Right cardiac atrium (tissue), 5 donors: ENCODE data around the gene ACVR2A. TPM values are rescaled to one million over a fixed set of nuclear protein-coding genes. Genes with fewer than 3 reads are reported as not detected.
A peak's percentile ranks its signal among the peaks of the same experiment; 100 is the strongest.

Experiments used
- ATAC-seq, 2 donors: fragments of 200-7000 bp; cut with Tn5 transposase; one replicate each; pipeline versions ENCODE4 v1.8.0 to v1.9.1; 2020; ENCODE audit warnings: moderate library complexity in 2 of 2, mild to moderate bottlenecking in 1 of 2
- DNase-seq, 3 donors: peaks; one replicate each; pipeline ENCODE4 v3.0.0-alpha.2; 2020
- H3K27ac ChIP-seq: one replicate; pipeline ENCODE4 v1.5.1; 2013; ENCODE audit warnings: mild to moderate bottlenecking, low read length, control low read depth, moderate library complexity
- H3K27me3 ChIP-seq: one replicate; pipeline ENCODE4 v1.6.1; 2013; ENCODE audit not compliant: control insufficient read depth, insufficient read depth
- H3K4me1 ChIP-seq: one replicate; pipeline ENCODE4 v1.6.1; 2013; ENCODE audit warnings: low read length; ENCODE audit not compliant: control insufficient read depth, insufficient read depth
- H3K4me3 ChIP-seq: one replicate; pipeline ENCODE4 v1.5.1; 2013; ENCODE audit warnings: low read length, control low read depth
- H3K9me3 ChIP-seq: one replicate; pipeline ENCODE4 v1.6.1; 2013; ENCODE audit warnings: low read length; ENCODE audit not compliant: control insufficient read depth
- WGBS: extraction: QIAGEN DNeasy Blood & Tissue Kit; methylation state at CpG from one replicate; pipeline ENCODE4 v1.1.7; 2013; 5-methylcytosine and 5-hydroxymethylcytosine counted together
- intact Hi-C, 4 donors: fragments of 100-400 bp; cut with DNase I; formaldehyde crosslinking; loops; one replicate each; pipeline versions ENCODE4 v1.11.0 to v1.14.0; 2022 to 2023
- polyA plus RNA-seq: library from polyadenylated mRNA; stranded (reverse); fragments of 200-250 nt; gene quantifications from one replicate; pipeline ENCODE4 v1.2.3, GENCODE V29; 2013
- total RNA-seq, 4 donors: library from RNA; stranded (reverse); fragmentation: NEBNext Ultra II Directional; extraction: Animal tissue kit (Norgen Biotek cat#: 25700); gene quantifications; one replicate each; pipeline ENCODE4 v1.2.1, GENCODE V29; 2021
- donor health status: healthy with polysubstance abuse.
- donor health status: DM: no; HTN: yes; CAD: no.
- donor health status: DM: no; HTN: no; CAD: no.
- donor health status: DM: no; HTN: yes; CAD: no; lungs with severe emphysema.
- donor health status: DM: yes; HTN: yes; CAD: no.

Gene ACVR2A
- total and polyA plus RNA-seq, 5 donors, result 3.3 to 14.8 (median 13.7) TPM

- intact Hi-C loops, result no loop called here
- 87% methylated on average over 2 of the region's 2 CpGs for WGBS
- H3K9me3 ChIP-seq, result no peaks in the 10 kb centered on the region
- no peak overlapping the region for H3K4me3 ChIP-seq
- ATAC-seq, result no peak
- no peaks in the 10 kb centered on the region for H3K27me3 ChIP-seq
- no peak for DNase-seq
- H3K27ac ChIP-seq, result no peak overlapping the region
- H3K4me1 ChIP-seq, result peaks cover 2% of the 10 kb centered on the region
Measured at GRCh38 chr2:147886136-147886535, 41.3 kb downstream of the ACVR2A start.

- intact Hi-C loops, result no loop called here
- no peak for DNase-seq
- H3K27ac ChIP-seq, result no peak overlapping the region
- ATAC-seq, result no peak
- 56% methylated on average over 3 of the region's 3 CpGs for WGBS
- H3K9me3 ChIP-seq, result no peaks in the 10 kb centered on the region
- H3K27me3 ChIP-seq, result no peaks in the 10 kb centered on the region
- H3K4me1 ChIP-seq, result peaks cover 2% of the 10 kb centered on the region
- H3K4me3 ChIP-seq, result no peak overlapping the region
Measured at GRCh38 chr2:147888680-147889079, 43.9 kb downstream of the ACVR2A start.

- H3K9me3 ChIP-seq, result no peaks in the 10 kb centered on the region
- no peaks in the 10 kb centered on the region for H3K27me3 ChIP-seq
- no peak for ATAC-seq
- no peak overlapping the region for H3K27ac ChIP-seq
- no peak overlapping the region for H3K4me3 ChIP-seq
- intact Hi-C loops, result loop anchor here in 1 of 4 donors (10.0 kb wide), 1 partner anchor 1169 kb away; no protein-coding TSS in a partner anchor
- no peak for DNase-seq
- H3K4me1 ChIP-seq, result no peaks in the 10 kb centered on the region
- 91% methylated on average over 4 of the region's 4 CpGs for WGBS
Measured at GRCh38 chr2:147904051-147904450, 59.2 kb downstream of the ACVR2A start.

- no peak for ATAC-seq
- intact Hi-C loops, result loop anchor here in 1 of 4 donors (5.0 to 10.0 kb wide), 2 partner anchors 827 to 1174 kb away; no protein-coding TSS in a partner anchor
- Histone ChIP-seq H3K4me1 (no peaks in the 10 kb centered on the region), H3K4me3 (no peak overlapping the region), H3K27me3 (no peaks in the 10 kb centered on the region), H3K9me3 (no peaks in the 10 kb centered on the region), H3K27ac (no peak overlapping the region)
- 96% methylated on average over 2 of the region's 2 CpGs for WGBS
- no peak for DNase-seq
Measured at GRCh38 chr2:147909178-147909577, 64.3 kb downstream of the ACVR2A start.

GRCh38 chr2:147910990-147911473 is 66.2 kb downstream of the ACVR2A start:
- H3K9me3 ChIP-seq, result no peaks in the 10 kb centered on the region
- ATAC-seq (peak in 1 of 2 donors; percentile 39), DNase-seq (no peak)
- H3K27ac ChIP-seq, result no peak overlapping the region
- intact Hi-C loops, result loop anchor here in 2 of 4 donors (5.0 to 10.0 kb wide), 4 partner anchors 826 to 1176 kb away; no protein-coding TSS in a partner anchor
- H3K4me1 ChIP-seq, result no peaks in the 10 kb centered on the region
- no peaks in the 10 kb centered on the region for H3K27me3 ChIP-seq
- no peak overlapping the region for H3K4me3 ChIP-seq
- 0% methylated on average over 2 of the region's 2 CpGs for WGBS

GRCh38 chr2:147913701-147914480 is 69.1 kb downstream of the ACVR2A start:
- H3K4me3 ChIP-seq, result no peak overlapping the region
- no peaks in the 10 kb centered on the region for H3K4me1 ChIP-seq
- intact Hi-C loops, result loop anchor here in 2 of 4 donors (5.0 to 10.0 kb wide), 4 partner anchors 829 to 1179 kb away; no protein-coding TSS in a partner anchor
- ATAC-seq (no peak), DNase-seq (no peak)
- no peaks in the 10 kb centered on the region for H3K27me3 ChIP-seq
- H3K9me3 ChIP-seq, result no peaks in the 10 kb centered on the region
- no peak overlapping the region for H3K27ac ChIP-seq
- WGBS, result 27% methylated on average over 3 of the region's 3 CpGs

- no peak overlapping the region for H3K4me3 ChIP-seq
- intact Hi-C loops, result loop anchor here in 2 of 4 donors (10.0 kb wide), 3 partner anchors 831 to 1181 kb away; no protein-coding TSS in a partner anchor
Measured at GRCh38 chr2:147916067-147916466, 71.2 kb downstream of the ACVR2A start.

GRCh38 chr2:147916723-147917122 is 71.9 kb downstream of the ACVR2A start:
- no peak for ATAC-seq
- intact Hi-C loops, result loop anchor here in 2 of 4 donors (10.0 kb wide), 3 partner anchors 832 to 1182 kb away; no protein-coding TSS in a partner anchor
- Histone ChIP-seq H3K9me3 (no peaks in the 10 kb centered on the region), H3K27ac (no peak overlapping the region), H3K4me1 (no peaks in the 10 kb centered on the region), H3K4me3 (no peak overlapping the region), H3K27me3 (no peaks in the 10 kb centered on the region)
- DNase-seq, result no peak
- 85% methylated on average over 4 of the region's 4 CpGs for WGBS

More at GRCh38 chr2:147916067-147916466, 71.2 kb downstream of the ACVR2A start:
- Histone ChIP-seq H3K27ac (no peak overlapping the region), H3K9me3 (no peaks in the 10 kb centered on the region), H3K27me3 (no peaks in the 10 kb centered on the region), H3K4me1 (no peaks in the 10 kb centered on the region)
- ATAC-seq (no peak), DNase-seq (no peak)
- WGBS, result 94% methylated on average over 2 of the region's 2 CpGs

GRCh38 chr2:147917161-147917560 is 72.3 kb downstream of the ACVR2A start:
- Histone ChIP-seq H3K27me3 (no peaks in the 10 kb centered on the region), H3K4me1 (no peaks in the 10 kb centered on the region), H3K9me3 (no peaks in the 10 kb centered on the region), H3K27ac (no peak overlapping the region), H3K4me3 (no peak overlapping the region)
- 87% methylated on average over 4 of the region's 4 CpGs for WGBS
- ATAC-seq (no peak), DNase-seq (no peak)
- intact Hi-C loops, result loop anchor here in 2 of 4 donors (10.0 kb wide), 3 partner anchors 832 to 1182 kb away; no protein-coding TSS in a partner anchor

GRCh38 chr2:147923846-147924245 is 79.0 kb downstream of the ACVR2A start:
- H3K27ac ChIP-seq, result no peak overlapping the region
- 72% methylated on average over 3 of the region's 3 CpGs for WGBS

GRCh38 chr2:147924647-147925046 is 79.8 kb downstream of the ACVR2A start:
- intact Hi-C loops, result no loop called here
- DNase-seq (no peak), ATAC-seq (no peak)
- no peak overlapping the region for H3K4me3 ChIP-seq
- no peaks in the 10 kb centered on the region for H3K27me3 ChIP-seq
- 82% methylated on average over 3 of the region's 3 CpGs for WGBS
- no peaks in the 10 kb centered on the region for H3K9me3 ChIP-seq
- H3K4me1 ChIP-seq, result no peaks in the 10 kb centered on the region
- no peak overlapping the region for H3K27ac ChIP-seq

More at GRCh38 chr2:147923846-147924245, 79.0 kb downstream of the ACVR2A start:
- no peaks in the 10 kb centered on the region for H3K9me3 ChIP-seq
- H3K27me3 ChIP-seq, result no peaks in the 10 kb centered on the region
- no peak overlapping the region for H3K4me3 ChIP-seq
- DNase-seq, result no peak
- H3K4me1 ChIP-seq, result no peaks in the 10 kb centered on the region
- intact Hi-C loops, result no loop called here
- ATAC-seq, result no peak
